Endodermal cell (in vitro differentiated cells): ENCODE measurements around the gene PLCH2. TPM values are rescaled to one million over a fixed set of nuclear protein-coding genes. Genes with fewer than 3 reads are reported as not detected.
A peak's percentile ranks its signal among the peaks of the same experiment; 100 is the strongest.

ENCODE experiments used
- DNase-seq: peaks from one replicate; pipeline ENCODE4 v3.0.0-alpha.2; 2017
- H3K27ac ChIP-seq: 2 replicates; pipeline ENCODE4 v1.5.1; 2013; ENCODE audit warnings: mild to moderate bottlenecking, low read depth, low read length, moderate library complexity
- H3K27me3 ChIP-seq: 2 replicates; pipeline ENCODE4 v1.6.1; 2013; ENCODE audit warnings: mild to moderate bottlenecking, low read length, moderate library complexity; ENCODE audit not compliant: insufficient read depth, control insufficient read depth, poor library complexity, severe bottlenecking
- H3K36me3 ChIP-seq: 2 replicates; pipeline ENCODE4 v1.7.0; 2013; ENCODE audit warnings: mild to moderate bottlenecking, low read length, moderate library complexity; ENCODE audit not compliant: control insufficient read depth, insufficient read depth
- H3K4me1 ChIP-seq: one replicate; pipeline ENCODE4 v1.7.0; 2013; ENCODE audit warnings: low read length; ENCODE audit not compliant: control insufficient read depth, insufficient read depth
- H3K4me3 ChIP-seq: 2 replicates; pipeline ENCODE4 v1.5.1; 2013; ENCODE audit warnings: mild to moderate bottlenecking, low read length, moderate library complexity
- H3K9ac ChIP-seq: 2 replicates; pipeline ENCODE4 v1.6.1; 2013; ENCODE audit warnings: mild to moderate bottlenecking, low read length, moderate library complexity; ENCODE audit not compliant: poor library complexity, severe bottlenecking; ENCODE audit errors: extremely low read depth
- H3K9me3 ChIP-seq: 2 replicates; pipeline ENCODE4 v1.6.1; 2013; ENCODE audit warnings: mild to moderate bottlenecking, low read length, moderate library complexity; ENCODE audit not compliant: control insufficient read depth
- H3K27ac Mint-ChIP-seq: 2 replicates; pipeline ENCODE4 v1.8.0; 2020; ENCODE audit warnings: mixed read lengths
- H3K27me3 Mint-ChIP-seq: 2 replicates; pipeline ENCODE4 v1.8.0; 2021; ENCODE audit warnings: mild to moderate bottlenecking, mixed read lengths; ENCODE audit not compliant: insufficient read depth
- H3K36me3 Mint-ChIP-seq: 2 replicates; pipeline ENCODE4 v1.8.0; 2020; ENCODE audit warnings: low read depth, mixed read lengths
- H3K4me1 Mint-ChIP-seq: 2 replicates; pipeline ENCODE4 v1.8.0; 2020; ENCODE audit warnings: mixed read lengths
- H3K4me3 Mint-ChIP-seq: 2 replicates; pipeline ENCODE4 v1.8.0; 2020; ENCODE audit warnings: mild to moderate bottlenecking, moderate library complexity, mixed read lengths
- H3K9me3 Mint-ChIP-seq: 2 replicates; pipeline ENCODE4 v1.8.0; 2020; ENCODE audit warnings: mild to moderate bottlenecking, mixed read lengths
- CTCF ChIP-seq: fragments of 200-600 bp; sonication (generic); conservative IDR thresholded peaks from 2 replicates; pipeline ENCODE4 v1.5.0; 2021; ENCODE audit warnings: antibody characterized with exemption, mild to moderate bottlenecking
- WGBS, 2 experiments: methylation state at CpG; one replicate each; pipeline versions ENCODE4 v1.1.5 to v1.1.7; 2013; ENCODE audit warnings: missing lambda C conversion rate in 2 of 2, mixed read lengths in 1 of 2; ENCODE audit not compliant: insufficient coverage in 1 of 2, insufficient read length in 1 of 2; 5-methylcytosine and 5-hydroxymethylcytosine counted together
- total RNA-seq, 2 donors: library from RNA; stranded (reverse); fragmentation: NEBNext Ultra II Directional in 1 of 2; extraction: Animal tissue kit (Norgen Biotek cat#: 25700) in 1 of 2; gene quantifications; 2 replicates in 1 of 2; 3 replicates in 1 of 2; pipeline ENCODE4 v1.2.1, GENCODE V29; 2021

The PLCH2 gene
- total RNA-seq, 2 donors from 2014 or later = 0.18 to 0.31 TPM

DNA sequence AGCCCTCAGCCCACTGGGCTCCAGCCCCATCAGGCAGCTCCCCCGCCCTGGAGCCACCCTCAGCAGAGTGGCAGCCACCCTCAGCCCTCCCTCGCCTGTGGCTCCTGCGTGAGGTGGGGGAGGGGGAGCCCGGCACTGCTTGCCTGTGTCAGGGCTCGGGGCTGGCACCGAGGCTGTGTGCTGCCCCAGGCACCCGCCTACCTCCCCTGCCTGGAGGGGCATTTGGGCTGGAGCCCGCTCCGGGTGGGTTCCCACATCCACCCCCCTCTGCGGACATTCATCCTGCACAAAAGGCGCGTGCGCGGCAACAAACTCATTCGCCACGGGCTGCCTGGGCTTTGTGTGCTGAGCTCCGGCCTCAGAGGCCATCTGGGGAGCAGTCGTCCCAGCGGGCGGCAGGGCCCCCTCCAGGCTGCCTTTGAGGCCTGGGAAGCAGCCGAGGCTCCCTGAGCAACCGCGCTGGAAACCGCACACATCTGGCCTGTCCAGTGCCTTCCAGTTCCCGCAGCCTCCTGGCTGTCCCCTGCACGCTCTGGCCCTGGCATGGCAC is 67.5 kb downstream of the PLCH2 start:
- Histone ChIP-seq H3K27me3 (peaks cover 13% of the 10 kb centered on the region), H3K27ac (peak overlapping the region; percentile 94), H3K4me1 (no peaks in the 10 kb centered on the region), H3K4me3 (no peak overlapping the region), H3K9ac (no peak overlapping the region), H3K9me3 (no peaks in the 10 kb centered on the region), H3K36me3 (no peaks in the 10 kb centered on the region)
- no peaks in the 10 kb centered on the region for H3K36me3 Mint-ChIP-seq
- no peaks in the 10 kb centered on the region for H3K9me3 Mint-ChIP-seq
- no peak overlapping the region for H3K27ac Mint-ChIP-seq
- DNase-seq = no peak
- H3K27me3 Mint-ChIP-seq = peaks cover 20% of the 10 kb centered on the region
- no peak for TF ChIP-seq CTCF
- H3K4me1 Mint-ChIP-seq = no peaks in the 10 kb centered on the region
- no peak overlapping the region for H3K4me3 Mint-ChIP-seq
- 57 to 63% methylated on average over 6 to 26 of the region's 26 CpGs for WGBS, 2 experiments

DNA sequence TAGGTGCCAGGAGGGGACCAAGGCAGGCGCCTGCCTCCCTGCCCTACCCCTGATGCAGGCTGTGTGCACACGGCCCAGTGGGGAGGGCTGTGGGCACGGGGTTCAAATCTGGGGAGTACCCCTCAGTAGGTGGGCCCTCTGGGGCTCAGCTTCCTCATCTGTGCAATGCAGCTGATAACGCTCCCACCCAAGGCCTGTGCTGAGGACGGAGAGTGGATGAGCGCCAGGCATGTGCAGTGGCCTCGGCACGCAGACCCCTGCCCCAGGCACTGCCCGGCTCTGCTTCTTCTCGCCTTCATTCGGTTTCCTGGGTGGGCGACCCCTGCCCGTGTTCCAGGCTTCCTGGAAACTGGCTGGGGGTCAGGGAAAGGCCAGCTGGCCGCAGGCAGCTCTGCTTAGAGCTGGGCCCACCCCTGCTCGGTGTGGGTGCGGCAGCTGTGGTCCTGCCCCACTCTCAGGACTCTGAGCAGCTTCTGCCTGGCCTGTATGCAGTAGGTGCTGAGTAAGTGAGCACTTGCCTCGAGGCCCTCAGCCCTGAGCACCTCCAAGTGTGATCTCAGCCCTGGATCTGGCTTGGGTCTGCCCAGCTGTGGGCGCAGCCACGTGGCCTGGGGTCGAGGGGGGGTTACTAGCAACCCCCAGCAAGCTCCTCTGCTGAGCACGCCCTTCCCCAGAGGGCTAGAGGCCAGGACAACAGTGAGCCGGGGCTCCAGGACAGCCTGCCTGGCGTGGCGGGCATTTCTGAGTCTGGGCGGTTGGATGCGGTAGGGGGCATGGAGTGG is 68.2 kb downstream of the PLCH2 start:
- peak overlapping the region; percentile 94 for H3K27ac ChIP-seq
- Mint-ChIP-seq H3K27me3 (peaks cover 13% of the 10 kb centered on the region), H3K9me3 (no peaks in the 10 kb centered on the region), H3K4me3 (no peak overlapping the region), H3K36me3 (no peaks in the 10 kb centered on the region), H3K27ac (no peak overlapping the region), H3K4me1 (no peaks in the 10 kb centered on the region)
- H3K36me3 ChIP-seq = no peaks in the 10 kb centered on the region
- WGBS, 2 experiments = 70 to 86% methylated on average over 9 to 26 of the region's 26 CpGs
- no peak for DNase-seq
- H3K4me1 ChIP-seq = no peaks in the 10 kb centered on the region
- no peak for TF ChIP-seq CTCF
- H3K9ac ChIP-seq = no peak overlapping the region
- peaks cover 8% of the 10 kb centered on the region for H3K27me3 ChIP-seq
- no peaks in the 10 kb centered on the region for H3K9me3 ChIP-seq
- H3K4me3 ChIP-seq = no peak overlapping the region

DNA sequence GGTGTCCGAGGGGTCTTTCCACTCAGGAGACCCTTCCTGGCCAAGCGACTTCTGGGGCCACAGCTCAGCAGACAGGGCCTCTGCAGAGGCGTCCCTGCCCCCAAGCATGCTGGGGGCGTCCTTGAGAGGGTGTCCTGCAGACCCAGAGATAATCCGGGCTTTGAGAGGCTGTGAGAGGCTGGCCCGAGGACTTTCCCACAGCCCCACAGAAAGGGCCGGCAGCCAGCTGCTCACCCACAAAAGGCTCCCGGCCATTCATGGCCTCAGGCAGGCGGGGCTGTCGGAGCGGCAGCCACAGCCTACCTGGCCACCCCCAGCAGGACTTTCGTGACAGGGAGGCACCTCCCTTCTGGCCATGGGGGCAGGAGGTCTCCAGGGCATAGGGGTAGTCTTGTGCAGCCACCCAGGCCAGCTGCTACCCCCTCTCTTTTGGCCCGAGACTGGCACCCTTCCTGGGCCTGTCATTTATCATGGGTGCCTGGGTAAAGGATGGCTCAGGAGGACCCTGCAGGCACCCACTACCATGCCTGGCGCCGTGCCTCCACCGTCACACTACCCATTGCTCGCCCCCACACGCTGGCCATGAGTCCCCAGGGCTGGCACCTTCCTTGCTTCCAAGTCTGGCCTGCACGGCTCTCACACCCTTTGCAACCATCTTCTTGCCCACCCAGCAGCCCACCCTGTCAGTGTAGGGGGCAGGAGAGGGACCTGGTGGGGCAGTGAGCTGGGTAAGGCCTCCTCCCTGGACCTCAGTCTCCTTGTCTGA is 69.0 kb downstream of the PLCH2 start:
- 83 to 87% methylated on average over 10 to 19 of the region's 19 CpGs for whole genome bisulfite sequencing, 2 experiments

More for the DNA sequence above, 69.0 kb downstream of the PLCH2 start:
- Mint-ChIP-seq H3K9me3 (no peaks in the 10 kb centered on the region), H3K4me1 (no peaks in the 10 kb centered on the region), H3K27me3 (peaks cover 11% of the 10 kb centered on the region), H3K4me3 (no peak overlapping the region), H3K36me3 (no peaks in the 10 kb centered on the region), H3K27ac (no peak overlapping the region)
- no peaks in the 10 kb centered on the region for H3K9me3 ChIP-seq
- no peak for TF ChIP-seq CTCF
- peak; percentile 66 for DNase-seq
- H3K4me3 ChIP-seq = no peak overlapping the region
- no peaks in the 10 kb centered on the region for H3K4me1 ChIP-seq
- no peaks in the 10 kb centered on the region for H3K36me3 ChIP-seq
- H3K27ac ChIP-seq = peak overlapping the region; percentile 94
- peaks cover 8% of the 10 kb centered on the region for H3K27me3 ChIP-seq
- H3K9ac ChIP-seq = no peak overlapping the region
